ENCODE results near the gene CEBPB. TPM values are rescaled to one million over a fixed set of nuclear protein-coding genes. Genes with fewer than 3 reads are reported as not detected.

Gene CEBPB
- 42.9 and 115 TPM in 2 replicates for total RNA-seq

GRCh38 chr20:50190251-50191064, at the start of gene CEBPB:
Gene CEBPB (plus strand): TSS chr20:50190830. CDS start chr20:50191034, 204 bp downstream.

GRCh38 chr20:50153500-50154377, 36.9 kb upstream of the CEBPB start, which contains the start of gene PEDS1:
Gene PEDS1 (minus strand): TSS chr20:50153723. CDS start chr20:50153637, 86 bp downstream.

Other genes starting within 250 kb of the CEBPB start
- 0.56 and 1.3 TPM in 2 replicates for gene SNAI1, start 207.8 kb upstream of the CEBPB start, total RNA-seq
- 24.9 and 30.4 TPM in 2 replicates for gene UBE2V1, start 77.7 kb upstream of the CEBPB start, total RNA-seq
- gene PEDS1, start 37.1 kb upstream of the CEBPB start, total RNA-seq: 15.9 and 20.0 TPM in 2 replicates

Data from regular cardiac myocyte (primary cell).